ENCODE measurements around the gene PPP1R16B. TPM values are rescaled to one million over a fixed set of nuclear protein-coding genes. Genes with fewer than 3 reads are reported as not detected.

PPP1R16B gene
- total and polyA plus RNA-seq, 10 of the 15 experiments (the other 5 are each of a cell fraction or from before 2014, with no cell fraction given): 13.4 to 90.2 (median 66.7) TPM

DNA sequence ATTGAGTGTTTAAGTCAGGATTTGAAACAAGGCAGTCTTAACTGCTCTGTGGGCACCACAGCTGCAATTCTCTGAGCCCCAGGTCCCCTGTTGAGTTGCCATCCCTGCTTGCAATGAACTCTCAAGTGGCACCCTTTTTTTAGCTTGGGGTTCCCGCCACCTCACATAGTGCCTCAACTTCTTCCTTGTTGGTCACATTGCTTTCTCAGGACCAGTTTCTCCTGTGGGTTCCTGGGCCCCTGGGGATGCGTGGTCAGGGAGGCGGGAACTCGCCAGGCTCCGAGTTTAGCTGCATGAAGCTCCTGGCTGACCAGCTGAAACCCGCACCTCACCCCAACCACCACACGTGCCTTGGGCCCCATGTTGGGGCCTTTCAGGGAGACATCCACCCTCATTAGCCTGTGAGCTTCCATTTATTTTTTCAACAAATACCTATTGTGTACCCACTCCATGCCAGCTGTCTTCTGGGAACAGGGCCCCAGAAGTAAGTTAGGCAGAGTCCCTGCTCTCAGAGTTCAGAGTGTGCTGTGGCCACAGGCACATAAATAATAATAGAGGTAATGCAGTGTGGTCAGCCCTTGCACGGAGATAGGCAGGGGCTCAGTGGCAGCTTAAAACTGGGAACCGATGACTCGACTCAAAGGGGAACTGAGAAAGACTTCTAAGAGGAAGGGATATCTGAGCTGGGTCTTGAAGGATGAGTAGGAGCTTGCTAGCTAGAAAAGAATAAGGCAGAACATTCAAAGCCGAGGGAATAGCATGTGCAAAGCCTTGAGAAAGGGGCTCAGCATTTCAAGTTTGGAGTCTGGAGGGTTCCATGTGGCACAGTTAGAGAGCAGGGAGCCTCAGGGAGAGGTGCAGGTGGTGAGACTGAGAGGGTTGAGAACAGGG is 86.8 kb downstream of the PPP1R16B start:
- ChIA-PET SMC1A (ENCODE audit: uncharacterized antibody, unreplicated experiment) (interaction anchor here (0.7 to 6.6 kb wide), 43 partner anchors 11 to 247 kb away, joined by 3 to 131 read pairs (median 6); partner anchors contain the start of genes ACTR5 and PPP1R16B), RAD21 (ENCODE audit: unreplicated experiment) (interaction anchor here (0.6 to 6.5 kb wide), 32 partner anchors 15 to 259 kb away, joined by 3 to 205 read pairs (median 7); partner anchors contain the start of genes ACTR5, FAM83D and PPP1R16B), CTCF (interaction anchor here (0.7 to 6.9 kb wide), 44 partner anchors 10 to 349 kb away, joined by 3 to 183 read pairs (median 5); partner anchors contain the start of genes ACTR5, DHX35, FAM83D and PPP1R16B), POLR2A (interaction anchor here (0.7 to 4.6 kb wide), 15 partner anchors 9 to 142 kb away, joined by 3 to 60 read pairs (median 5); partner anchors contain the start of gene PPP1R16B)
- no peaks in the 10 kb centered on the region for H3K9me3 ChIP-seq (replicated peaks; ENCODE audit: control insufficient read depth, insufficient read depth, low read length)
- ATAC-seq (peak; percentile 82), DNase-seq (ENCODE audit: low read depth, low spot score) (peak; percentile 79), FAIRE-seq (peak; percentile 71)
- peak overlapping the region; percentile 24 for H3K4me2 ChIP-seq (ENCODE audit: control insufficient read depth, insufficient read depth)
- peaks cover 26% of the 10 kb centered on the region for H3K79me2 ChIP-seq (ENCODE audit: control insufficient read depth, insufficient read depth, low read length)
- H4K20me1 ChIP-seq (ENCODE audit: control insufficient read depth, insufficient read depth): no peaks in the 10 kb centered on the region
- no peaks in the 10 kb centered on the region for H3K27me3 ChIP-seq (replicated peaks in 1 of 2; ENCODE audit: control insufficient read depth in 2 of 2, insufficient read depth in 2 of 2, low read length in 1 of 2)
- in situ Hi-C loops (cut with MboI): no loop called here
- no TSS peak for BruUV-seq (replicated peaks)
- H3K9ac ChIP-seq (ENCODE audit: control insufficient read depth, insufficient read depth, low read length): peak overlapping the region; percentile 59
- peak overlapping the region; percentile 91 for H3K27ac ChIP-seq (ENCODE audit: control insufficient read depth, insufficient read depth)
- peaks cover 50% of the 10 kb centered on the region for H3K4me1 ChIP-seq (ENCODE audit: control insufficient read depth, insufficient read depth, low read length)
- no peak overlapping the region for H2AFZ ChIP-seq (ENCODE audit: control insufficient read depth, low read depth, low read length)
- H3K4me3 ChIP-seq: no peak overlapping the region; the same call in 1 of the 2 replicates
- 8% methylated on average over 11 of the region's 11 CpGs for WGBS (ENCODE audit: insufficient coverage, insufficient replicate concordance, low lambda C conversion rate, missing lambda C conversion rate)
- intact Hi-C loops (cut with micrococcal nuclease; ENCODE audit: unreplicated experiment): loop anchor here (1.0 kb wide), 4 partner anchors 17 to 87 kb away; partner anchors contain the start of gene PPP1R16B
- peaks cover 37 to 46% of the 10 kb centered on the region in 2 experiments for H3K36me3 ChIP-seq (ENCODE audit: control insufficient read depth in 2 of 2, insufficient read depth in 2 of 2, low read length in 1 of 2)
- TF ChIP-seq, protein P1, sequence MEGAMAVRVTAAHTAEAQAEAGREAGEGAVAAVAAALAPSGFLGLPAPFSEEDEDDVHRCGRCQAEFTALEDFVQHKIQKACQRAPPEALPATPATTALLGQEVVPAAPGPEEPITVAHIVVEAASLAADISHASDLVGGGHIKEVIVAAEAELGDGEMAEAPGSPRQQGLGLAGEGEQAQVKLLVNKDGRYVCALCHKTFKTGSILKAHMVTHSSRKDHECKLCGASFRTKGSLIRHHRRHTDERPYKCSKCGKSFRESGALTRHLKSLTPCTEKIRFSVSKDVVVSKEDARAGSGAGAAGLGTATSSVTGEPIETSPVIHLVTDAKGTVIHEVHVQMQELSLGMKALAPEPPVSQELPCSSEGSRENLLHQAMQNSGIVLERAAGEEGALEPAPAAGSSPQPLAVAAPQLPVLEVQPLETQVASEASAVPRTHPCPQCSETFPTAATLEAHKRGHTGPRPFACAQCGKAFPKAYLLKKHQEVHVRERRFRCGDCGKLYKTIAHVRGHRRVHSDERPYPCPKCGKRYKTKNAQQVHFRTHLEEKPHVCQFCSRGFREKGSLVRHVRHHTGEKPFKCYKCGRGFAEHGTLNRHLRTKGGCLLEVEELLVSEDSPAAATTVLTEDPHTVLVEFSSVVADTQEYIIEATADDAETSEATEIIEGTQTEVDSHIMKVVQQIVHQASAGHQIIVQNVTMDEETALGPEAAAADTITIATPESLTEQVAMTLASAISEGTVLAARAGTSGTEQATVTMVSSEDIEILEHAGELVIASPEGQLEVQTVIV (IDR thresholded peaks at IDR 0.05; ENCODE audit: borderline replicate concordance, partially characterized antibody): no peak
- peak; percentile 90 for TF ChIP-seq CBFB (IDR thresholded peaks at IDR 0.05; ENCODE audit: low read depth)
- TF ChIP-seq, protein P2, sequence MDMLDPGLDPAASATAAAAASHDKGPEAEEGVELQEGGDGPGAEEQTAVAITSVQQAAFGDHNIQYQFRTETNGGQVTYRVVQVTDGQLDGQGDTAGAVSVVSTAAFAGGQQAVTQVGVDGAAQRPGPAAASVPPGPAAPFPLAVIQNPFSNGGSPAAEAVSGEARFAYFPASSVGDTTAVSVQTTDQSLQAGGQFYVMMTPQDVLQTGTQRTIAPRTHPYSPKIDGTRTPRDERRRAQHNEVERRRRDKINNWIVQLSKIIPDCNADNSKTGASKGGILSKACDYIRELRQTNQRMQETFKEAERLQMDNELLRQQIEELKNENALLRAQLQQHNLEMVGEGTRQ (IDR thresholded peaks at IDR 0.05; ENCODE audit: borderline replicate concordance, low read depth, low read length): no peak; the same call in 1 of the 2 replicates
- TF ChIP-seq BCL11A (IDR thresholded peaks at IDR 0.05; ENCODE audit: low read depth, low read length): peak; percentile 91
- TF ChIP-seq, protein P3, sequence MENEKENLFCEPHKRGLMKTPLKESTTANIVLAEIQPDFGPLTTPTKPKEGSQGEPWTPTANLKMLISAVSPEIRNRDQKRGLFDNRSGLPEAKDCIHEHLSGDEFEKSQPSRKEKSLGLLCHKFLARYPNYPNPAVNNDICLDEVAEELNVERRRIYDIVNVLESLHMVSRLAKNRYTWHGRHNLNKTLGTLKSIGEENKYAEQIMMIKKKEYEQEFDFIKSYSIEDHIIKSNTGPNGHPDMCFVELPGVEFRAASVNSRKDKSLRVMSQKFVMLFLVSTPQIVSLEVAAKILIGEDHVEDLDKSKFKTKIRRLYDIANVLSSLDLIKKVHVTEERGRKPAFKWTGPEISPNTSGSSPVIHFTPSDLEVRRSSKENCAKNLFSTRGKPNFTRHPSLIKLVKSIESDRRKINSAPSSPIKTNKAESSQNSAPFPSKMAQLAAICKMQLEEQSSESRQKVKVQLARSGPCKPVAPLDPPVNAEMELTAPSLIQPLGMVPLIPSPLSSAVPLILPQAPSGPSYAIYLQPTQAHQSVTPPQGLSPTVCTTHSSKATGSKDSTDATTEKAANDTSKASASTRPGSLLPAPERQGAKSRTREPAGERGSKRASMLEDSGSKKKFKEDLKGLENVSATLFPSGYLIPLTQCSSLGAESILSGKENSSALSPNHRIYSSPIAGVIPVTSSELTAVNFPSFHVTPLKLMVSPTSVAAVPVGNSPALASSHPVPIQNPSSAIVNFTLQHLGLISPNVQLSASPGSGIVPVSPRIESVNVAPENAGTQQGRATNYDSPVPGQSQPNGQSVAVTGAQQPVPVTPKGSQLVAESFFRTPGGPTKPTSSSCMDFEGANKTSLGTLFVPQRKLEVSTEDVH (IDR thresholded peaks at IDR 0.05; ENCODE audit: low read depth, partially characterized antibody): no peak
- peak; percentile 96 for TF ChIP-seq ZNF217 (IDR thresholded peaks at IDR 0.05)
- no peak for TF ChIP-seq SIX5 (IDR thresholded peaks at IDR 0.05; ENCODE audit: low read depth, low read length, severe bottlenecking)
- TF ChIP-seq, protein P4, sequence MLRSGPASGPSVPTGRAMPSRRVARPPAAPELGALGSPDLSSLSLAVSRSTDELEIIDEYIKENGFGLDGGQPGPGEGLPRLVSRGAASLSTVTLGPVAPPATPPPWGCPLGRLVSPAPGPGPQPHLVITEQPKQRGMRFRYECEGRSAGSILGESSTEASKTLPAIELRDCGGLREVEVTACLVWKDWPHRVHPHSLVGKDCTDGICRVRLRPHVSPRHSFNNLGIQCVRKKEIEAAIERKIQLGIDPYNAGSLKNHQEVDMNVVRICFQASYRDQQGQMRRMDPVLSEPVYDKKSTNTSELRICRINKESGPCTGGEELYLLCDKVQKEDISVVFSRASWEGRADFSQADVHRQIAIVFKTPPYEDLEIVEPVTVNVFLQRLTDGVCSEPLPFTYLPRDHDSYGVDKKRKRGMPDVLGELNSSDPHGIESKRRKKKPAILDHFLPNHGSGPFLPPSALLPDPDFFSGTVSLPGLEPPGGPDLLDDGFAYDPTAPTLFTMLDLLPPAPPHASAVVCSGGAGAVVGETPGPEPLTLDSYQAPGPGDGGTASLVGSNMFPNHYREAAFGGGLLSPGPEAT (IDR thresholded peaks at IDR 0.05; ENCODE audit: low read depth): peak; percentile 39; the same call in 1 of the 2 replicates
- TF ChIP-seq RAD21 (IDR thresholded peaks at IDR 0.05; ENCODE audit: insufficient read depth, low read depth, low read length): no peak; the same call in 1 of the 2 replicates
- peak; percentile 69 for TF ChIP-seq JUNB (IDR thresholded peaks at IDR 0.05)
- TF ChIP-seq ZNF24 (IDR thresholded peaks at IDR 0.05): peak; percentile 27; the same call in 1 of the 2 replicates
- 0 out of 2 replicates have a peak, but pooled peaks have one; percentile 46 for TF ChIP-seq WRNIP1 (IDR thresholded peaks at IDR 0.05; ENCODE audit: borderline replicate concordance, low read depth, low read length)
- TF ChIP-seq BRCA1 (IDR thresholded peaks at IDR 0.05; ENCODE audit: low read depth, low read length): no peak

Data from GM12878 (cell line).